Endodermal cell (in vitro differentiated cells): ENCODE measurements around the gene UXT. TPM values are rescaled to one million over a fixed set of nuclear protein-coding genes. Genes with fewer than 3 reads are reported as not detected.
"Not testable (repeated sequence)": the region's sequence is repeated elsewhere in the genome, so short reads cannot be mapped to it uniquely, and the experiment has no call there.

Experiments
- DNase-seq: peaks from one replicate; pipeline ENCODE4 v3.0.0-alpha.2; 2017
- H3K27ac ChIP-seq: 2 replicates; pipeline ENCODE4 v1.5.1; 2013; ENCODE audit warnings: mild to moderate bottlenecking, low read depth, low read length, moderate library complexity
- H3K27me3 ChIP-seq: 2 replicates; pipeline ENCODE4 v1.6.1; 2013; ENCODE audit warnings: mild to moderate bottlenecking, low read length, moderate library complexity; ENCODE audit not compliant: insufficient read depth, control insufficient read depth, poor library complexity, severe bottlenecking
- H3K36me3 ChIP-seq: 2 replicates; pipeline ENCODE4 v1.7.0; 2013; ENCODE audit warnings: mild to moderate bottlenecking, low read length, moderate library complexity; ENCODE audit not compliant: control insufficient read depth, insufficient read depth
- H3K4me1 ChIP-seq: one replicate; pipeline ENCODE4 v1.7.0; 2013; ENCODE audit warnings: low read length; ENCODE audit not compliant: control insufficient read depth, insufficient read depth
- H3K4me3 ChIP-seq: 2 replicates; pipeline ENCODE4 v1.5.1; 2013; ENCODE audit warnings: mild to moderate bottlenecking, low read length, moderate library complexity
- H3K9ac ChIP-seq: 2 replicates; pipeline ENCODE4 v1.6.1; 2013; ENCODE audit warnings: mild to moderate bottlenecking, low read length, moderate library complexity; ENCODE audit not compliant: poor library complexity, severe bottlenecking; ENCODE audit errors: extremely low read depth
- H3K9me3 ChIP-seq: 2 replicates; pipeline ENCODE4 v1.6.1; 2013; ENCODE audit warnings: mild to moderate bottlenecking, low read length, moderate library complexity; ENCODE audit not compliant: control insufficient read depth
- H3K27ac Mint-ChIP-seq: 2 replicates; pipeline ENCODE4 v1.8.0; 2020; ENCODE audit warnings: mixed read lengths
- H3K27me3 Mint-ChIP-seq: 2 replicates; pipeline ENCODE4 v1.8.0; 2021; ENCODE audit warnings: mild to moderate bottlenecking, mixed read lengths; ENCODE audit not compliant: insufficient read depth
- H3K36me3 Mint-ChIP-seq: 2 replicates; pipeline ENCODE4 v1.8.0; 2020; ENCODE audit warnings: low read depth, mixed read lengths
- H3K4me1 Mint-ChIP-seq: 2 replicates; pipeline ENCODE4 v1.8.0; 2020; ENCODE audit warnings: mixed read lengths
- H3K4me3 Mint-ChIP-seq: 2 replicates; pipeline ENCODE4 v1.8.0; 2020; ENCODE audit warnings: mild to moderate bottlenecking, moderate library complexity, mixed read lengths
- H3K9me3 Mint-ChIP-seq: 2 replicates; pipeline ENCODE4 v1.8.0; 2020; ENCODE audit warnings: mild to moderate bottlenecking, mixed read lengths
- CTCF ChIP-seq: fragments of 200-600 bp; sonication (generic); conservative IDR thresholded peaks from 2 replicates; pipeline ENCODE4 v1.5.0; 2021; ENCODE audit warnings: antibody characterized with exemption, mild to moderate bottlenecking
- WGBS, 2 experiments: methylation state at CpG; one replicate each; pipeline versions ENCODE4 v1.1.5 to v1.1.7; 2013; ENCODE audit warnings: missing lambda C conversion rate in 2 of 2, mixed read lengths in 1 of 2; ENCODE audit not compliant: insufficient coverage in 1 of 2, insufficient read length in 1 of 2; 5-methylcytosine and 5-hydroxymethylcytosine counted together
- total RNA-seq, 2 donors: library from RNA; stranded (reverse); fragmentation: NEBNext Ultra II Directional in 1 of 2; extraction: Animal tissue kit (Norgen Biotek cat#: 25700) in 1 of 2; gene quantifications; 2 replicates in 1 of 2; 3 replicates in 1 of 2; pipeline ENCODE4 v1.2.1, GENCODE V29; 2021

UXT gene
- total RNA-seq, 2 donors from 2014 or later: 83.7 to 99.9 TPM

DNA sequence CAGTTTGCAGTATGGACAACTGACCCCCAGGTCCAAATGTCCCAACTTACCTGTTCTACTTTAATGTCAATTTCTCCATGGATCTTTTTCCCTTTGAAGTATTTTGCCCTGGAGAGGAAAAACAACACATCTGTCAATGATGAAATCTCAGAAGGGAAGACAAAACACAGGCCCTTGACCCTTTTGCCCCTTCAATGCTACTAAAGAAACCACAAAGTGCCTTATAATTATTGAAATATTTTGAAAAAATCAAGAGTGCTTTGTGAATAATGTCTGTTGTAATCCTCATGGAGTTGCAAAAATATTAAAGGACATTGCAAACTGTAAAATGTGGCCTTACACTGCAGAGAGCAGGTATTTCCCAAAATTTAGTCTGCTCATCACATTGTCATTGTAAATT is 51.9 kb downstream of the UXT start:
- no peaks in the 10 kb centered on the region for H3K27me3 Mint-ChIP-seq
- no peak overlapping the region for H3K4me3 Mint-ChIP-seq
- H3K9me3 ChIP-seq: no peaks in the 10 kb centered on the region
- H3K4me1 ChIP-seq: no peaks in the 10 kb centered on the region
- no peak overlapping the region for H3K4me3 ChIP-seq
- H3K27ac ChIP-seq: no peak overlapping the region
- no peak for DNase-seq
- no peaks in the 10 kb centered on the region for H3K36me3 ChIP-seq
- no peaks in the 10 kb centered on the region for H3K36me3 Mint-ChIP-seq
- H3K27ac Mint-ChIP-seq: no peak overlapping the region
- peaks cover 2% of the 10 kb centered on the region for H3K4me1 Mint-ChIP-seq
- H3K9ac ChIP-seq: no peak overlapping the region
- no peaks in the 10 kb centered on the region for H3K27me3 ChIP-seq
- peaks cover 54% of the 10 kb centered on the region for H3K9me3 Mint-ChIP-seq
- TF ChIP-seq CTCF: no peak

DNA sequence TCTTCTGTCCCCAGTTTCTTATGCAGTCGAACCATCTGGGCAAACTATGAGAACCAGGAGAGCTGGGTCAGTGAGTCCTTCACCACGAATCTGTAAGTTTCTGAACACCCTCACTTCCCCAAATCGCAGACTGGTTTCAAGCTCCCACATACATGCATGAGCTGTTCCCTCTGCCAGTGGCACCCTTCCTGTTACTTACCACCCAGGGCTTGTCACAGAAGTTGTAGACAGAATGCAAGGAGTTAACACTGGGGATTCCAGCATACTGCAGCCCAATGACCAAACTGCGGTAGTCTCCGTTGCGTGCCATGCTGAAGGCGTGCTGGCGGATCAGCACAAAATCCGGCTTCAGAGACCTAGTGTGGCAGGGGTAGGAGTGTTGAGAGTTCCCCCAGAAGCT is 54.0 kb downstream of the UXT start:
- Mint-ChIP-seq H3K9me3 (peaks cover 51% of the 10 kb centered on the region), H3K4me1 (peaks cover 2% of the 10 kb centered on the region), H3K27ac (no peak overlapping the region), H3K4me3 (no peak overlapping the region), H3K36me3 (no peaks in the 10 kb centered on the region), H3K27me3 (no peaks in the 10 kb centered on the region)
- no peak for TF ChIP-seq CTCF
- Histone ChIP-seq H3K9ac (no peak overlapping the region), H3K4me3 (no peak overlapping the region), H3K9me3 (no peaks in the 10 kb centered on the region), H3K36me3 (no peaks in the 10 kb centered on the region), H3K4me1 (no peaks in the 10 kb centered on the region), H3K27me3 (no peaks in the 10 kb centered on the region), H3K27ac (no peak overlapping the region)
- no peak for DNase-seq
- WGBS, 2 experiments: 90 to 91% methylated on average over 4 to 9 of the region's 9 CpGs

- not testable (repeated sequence) for H3K27me3 Mint-ChIP-seq, H3K4me3 Mint-ChIP-seq, H3K9me3 ChIP-seq, H3K9ac ChIP-seq, H3K4me1 Mint-ChIP-seq, H3K27me3 ChIP-seq, DNase-seq, H3K4me3 ChIP-seq, H3K36me3 ChIP-seq, H3K36me3 Mint-ChIP-seq, H3K27ac ChIP-seq, H3K27ac Mint-ChIP-seq, H3K4me1 ChIP-seq
- H3K9me3 Mint-ChIP-seq: peaks cover 45% of the 10 kb centered on the region
- 100% methylated on average over 1 of the region's 4 CpGs; no CpG with 5 or more reads in 1 of the 2 experiments for WGBS, 2 experiments
Measured at GRCh38 chrX:47603125-47603524, 55.9 kb downstream of the UXT start.

Other genes with a start within 250 kb of the UXT start
- gene ZNF41, start 176.0 kb downstream of the UXT start, total RNA-seq: 1 to 10 TPM; 2.9 to 5.6 TPM
- gene ARAF, start 98.0 kb downstream of the UXT start, total RNA-seq: 10 to 100 TPM; 47.7 to 48.7 TPM
- 10 to 100 TPM; 63.5 to 74.8 TPM for gene TIMP1, start 76.7 kb downstream of the UXT start, total RNA-seq
- gene SYN1, start 39.3 kb downstream of the UXT start, total RNA-seq: 1 to 10 TPM; 4.9 to 5.3 TPM
- 1 to 10 TPM; 3.2 to 4.6 TPM for gene CFP, start 29.2 kb downstream of the UXT start, total RNA-seq
- 10 to 100 TPM; 30.8 to 37.0 TPM for gene ELK1, start 8.6 kb downstream of the UXT start, total RNA-seq
- 10 to 100 TPM in 1 of 2 donors, 1 to 10 TPM in 1; 9.8 to 12.6 TPM for gene ZNF81, start 177.7 kb upstream of the UXT start, total RNA-seq